ENCODE results near the gene RAP1GAP2. TPM values are rescaled to one million over a fixed set of nuclear protein-coding genes. Genes with fewer than 3 reads are reported as not detected.

RAP1GAP2 gene
- total RNA-seq, 1 donor from 2014 or later: 8.6 TPM

DNA sequence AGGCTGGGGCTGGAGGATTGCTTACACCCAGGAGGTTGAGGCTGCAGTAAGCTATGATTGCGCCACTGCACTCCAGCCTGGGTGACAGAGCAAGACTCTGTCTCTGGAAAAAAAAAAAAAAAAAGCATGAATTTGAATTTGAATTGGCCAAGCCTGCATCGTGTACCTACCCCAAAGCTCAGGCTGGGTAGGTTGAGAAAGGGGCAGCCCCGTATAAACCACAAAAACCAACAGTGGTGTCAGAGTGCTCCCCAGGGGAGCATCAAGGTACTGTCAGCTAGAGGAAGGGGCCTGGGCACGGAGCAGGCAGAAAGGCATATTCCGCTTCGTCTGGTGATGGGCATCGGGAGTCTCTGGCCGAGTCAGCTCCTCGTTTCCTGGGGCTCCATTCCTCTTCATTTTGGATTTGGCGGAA is 40.9 kb downstream of the RAP1GAP2 start:
- H3K27ac Mint-ChIP-seq (ENCODE audit: unreplicated experiment): no peak overlapping the region
- H4K20me1 ChIP-seq (ENCODE audit: insufficient read depth, low read length): no peaks in the 10 kb centered on the region
- no peak for FAIRE-seq
- no peaks in the 10 kb centered on the region for H3K4me1 Mint-ChIP-seq (ENCODE audit: low read depth, unreplicated experiment)
- no peaks in the 10 kb centered on the region for H3K79me2 ChIP-seq (ENCODE audit: insufficient read depth, low read length)
- H3K27me3 ChIP-seq (ENCODE audit: insufficient read depth, low read length): peaks cover 2% of the 10 kb centered on the region
- no peaks in the 10 kb centered on the region for H3K9me3 Mint-ChIP-seq (ENCODE audit: unreplicated experiment)
- DNase-seq (ENCODE audit: low read depth): no peak
- H3K4me2 ChIP-seq (ENCODE audit: low read length): no peak overlapping the region
- peaks cover 12% of the 10 kb centered on the region for H3K27me3 Mint-ChIP-seq (ENCODE audit: low read depth, unreplicated experiment)
- no peak overlapping the region for H3K27ac ChIP-seq (ENCODE audit: low read depth, low read length)
- H3K9me3 ChIP-seq (ENCODE audit: insufficient read depth, low read depth, low read length): no peaks in the 10 kb centered on the region
- no peak overlapping the region for H3K4me3 Mint-ChIP-seq (ENCODE audit: unreplicated experiment)
- no peaks in the 10 kb centered on the region for H3K4me1 ChIP-seq (ENCODE audit: insufficient read depth, low read length)
- H3K36me3 ChIP-seq (ENCODE audit: insufficient read depth, low read length): no peaks in the 10 kb centered on the region
- no peak overlapping the region for H3K4me3 ChIP-seq (ENCODE audit: insufficient read depth, low read depth, low read length)
- TF ChIP-seq EZH2 (IDR thresholded peaks at IDR 0.05; ENCODE audit: insufficient read depth, low read length) (no peak), CTCF (IDR thresholded peaks at IDR 0.05; ENCODE audit: insufficient read depth, low read depth, low read length) (no peak)
- no peaks in the 10 kb centered on the region for H3K36me3 Mint-ChIP-seq (ENCODE audit: low read depth, unreplicated experiment)
- no peak overlapping the region for H3K9ac ChIP-seq (ENCODE audit: low read length)
- H2AFZ ChIP-seq (ENCODE audit: low read depth, low read length): no peak overlapping the region

DNA sequence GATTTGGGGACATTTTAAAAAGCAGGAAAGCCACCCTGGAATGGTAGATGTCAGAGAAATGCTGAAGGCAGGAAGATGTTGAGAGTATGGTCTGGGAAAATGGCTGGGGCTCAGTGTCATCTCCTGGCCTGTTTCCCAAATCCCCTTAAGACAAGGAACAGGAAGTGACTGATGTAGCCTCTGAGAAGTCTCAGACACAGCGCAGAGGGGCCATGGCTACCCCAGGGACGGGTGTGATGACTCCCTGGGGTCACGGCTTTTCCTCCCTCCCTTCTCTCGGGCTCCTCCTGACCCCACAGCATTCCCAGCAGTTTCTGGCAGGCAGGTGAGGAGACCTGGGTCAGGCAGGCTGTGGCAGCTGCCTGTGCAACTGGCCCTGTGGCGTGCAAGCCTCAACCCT is 45.4 kb downstream of the RAP1GAP2 start:
- no peaks in the 10 kb centered on the region for H3K4me1 ChIP-seq (ENCODE audit: insufficient read depth, low read length)
- Mint-ChIP-seq H3K4me3 (ENCODE audit: unreplicated experiment) (no peak overlapping the region), H3K27me3 (ENCODE audit: low read depth, unreplicated experiment) (peaks cover 7% of the 10 kb centered on the region), H3K27ac (ENCODE audit: unreplicated experiment) (no peak overlapping the region), H3K9me3 (ENCODE audit: unreplicated experiment) (no peaks in the 10 kb centered on the region), H3K4me1 (ENCODE audit: low read depth, unreplicated experiment) (peaks cover 8% of the 10 kb centered on the region), H3K36me3 (ENCODE audit: low read depth, unreplicated experiment) (no peaks in the 10 kb centered on the region)
- TF ChIP-seq CTCF (IDR thresholded peaks at IDR 0.05; ENCODE audit: insufficient read depth, low read depth, low read length): no peak
- TF ChIP-seq EZH2 (IDR thresholded peaks at IDR 0.05; ENCODE audit: insufficient read depth, low read length): no peak
- H2AFZ ChIP-seq (ENCODE audit: low read depth, low read length): peak overlapping the region; percentile 67
- no peak overlapping the region for H3K4me3 ChIP-seq (ENCODE audit: insufficient read depth, low read depth, low read length)
- H3K9me3 ChIP-seq (ENCODE audit: insufficient read depth, low read depth, low read length): no peaks in the 10 kb centered on the region
- no peak for DNase-seq (ENCODE audit: low read depth)
- peaks cover 2% of the 10 kb centered on the region for H3K27me3 ChIP-seq (ENCODE audit: insufficient read depth, low read length)
- no peak overlapping the region for H3K27ac ChIP-seq (ENCODE audit: low read depth, low read length)
- no peaks in the 10 kb centered on the region for H4K20me1 ChIP-seq (ENCODE audit: insufficient read depth, low read length)
- H3K4me2 ChIP-seq (ENCODE audit: low read length): no peak overlapping the region
- FAIRE-seq: no peak
- H3K9ac ChIP-seq (ENCODE audit: low read length): no peak overlapping the region
- no peaks in the 10 kb centered on the region for H3K36me3 ChIP-seq (ENCODE audit: insufficient read depth, low read length)
- H3K79me2 ChIP-seq (ENCODE audit: insufficient read depth, low read length): no peaks in the 10 kb centered on the region

GRCh38 chr17:2842464-2842863 is 46.2 kb downstream of the RAP1GAP2 start:
- Histone ChIP-seq H3K9me3 (ENCODE audit: insufficient read depth, low read depth, low read length) (no peaks in the 10 kb centered on the region), H3K79me2 (ENCODE audit: insufficient read depth, low read length) (no peaks in the 10 kb centered on the region), H4K20me1 (ENCODE audit: insufficient read depth, low read length) (no peaks in the 10 kb centered on the region), H3K9ac (ENCODE audit: low read length) (no peak overlapping the region), H3K4me1 (ENCODE audit: insufficient read depth, low read length) (no peaks in the 10 kb centered on the region), H3K27ac (ENCODE audit: low read depth, low read length) (no peak overlapping the region), H3K36me3 (ENCODE audit: insufficient read depth, low read length) (no peaks in the 10 kb centered on the region), H3K4me3 (ENCODE audit: insufficient read depth, low read depth, low read length) (no peak overlapping the region), H2AFZ (ENCODE audit: low read depth, low read length) (no peak overlapping the region), H3K27me3 (ENCODE audit: insufficient read depth, low read length) (no peaks in the 10 kb centered on the region), H3K4me2 (ENCODE audit: low read length) (no peak overlapping the region)
- no peaks in the 10 kb centered on the region for H3K9me3 Mint-ChIP-seq (ENCODE audit: unreplicated experiment)
- no peaks in the 10 kb centered on the region for H3K36me3 Mint-ChIP-seq (ENCODE audit: low read depth, unreplicated experiment)
- TF ChIP-seq CTCF (IDR thresholded peaks at IDR 0.05; ENCODE audit: insufficient read depth, low read depth, low read length) (no peak), EZH2 (IDR thresholded peaks at IDR 0.05; ENCODE audit: insufficient read depth, low read length) (no peak)
- FAIRE-seq (no peak), DNase-seq (ENCODE audit: low read depth) (no peak)
- H3K27ac Mint-ChIP-seq (ENCODE audit: unreplicated experiment): no peak overlapping the region
- H3K4me3 Mint-ChIP-seq (ENCODE audit: unreplicated experiment): no peak overlapping the region
- H3K4me1 Mint-ChIP-seq (ENCODE audit: low read depth, unreplicated experiment): peaks cover 8% of the 10 kb centered on the region
- peaks cover 5% of the 10 kb centered on the region for H3K27me3 Mint-ChIP-seq (ENCODE audit: low read depth, unreplicated experiment)
